ENCODE measurements around the gene TJP1. TPM values are rescaled to one million over a fixed set of nuclear protein-coding genes. Genes with fewer than 3 reads are reported as not detected.
"Not testable (repeated sequence)": the region's sequence is repeated elsewhere in the genome, so short reads cannot be mapped to it uniquely, and the experiment has no call there.

TJP1 gene
- total RNA-seq, 1 donor from 2014 or later: 90.6 TPM

DNA sequence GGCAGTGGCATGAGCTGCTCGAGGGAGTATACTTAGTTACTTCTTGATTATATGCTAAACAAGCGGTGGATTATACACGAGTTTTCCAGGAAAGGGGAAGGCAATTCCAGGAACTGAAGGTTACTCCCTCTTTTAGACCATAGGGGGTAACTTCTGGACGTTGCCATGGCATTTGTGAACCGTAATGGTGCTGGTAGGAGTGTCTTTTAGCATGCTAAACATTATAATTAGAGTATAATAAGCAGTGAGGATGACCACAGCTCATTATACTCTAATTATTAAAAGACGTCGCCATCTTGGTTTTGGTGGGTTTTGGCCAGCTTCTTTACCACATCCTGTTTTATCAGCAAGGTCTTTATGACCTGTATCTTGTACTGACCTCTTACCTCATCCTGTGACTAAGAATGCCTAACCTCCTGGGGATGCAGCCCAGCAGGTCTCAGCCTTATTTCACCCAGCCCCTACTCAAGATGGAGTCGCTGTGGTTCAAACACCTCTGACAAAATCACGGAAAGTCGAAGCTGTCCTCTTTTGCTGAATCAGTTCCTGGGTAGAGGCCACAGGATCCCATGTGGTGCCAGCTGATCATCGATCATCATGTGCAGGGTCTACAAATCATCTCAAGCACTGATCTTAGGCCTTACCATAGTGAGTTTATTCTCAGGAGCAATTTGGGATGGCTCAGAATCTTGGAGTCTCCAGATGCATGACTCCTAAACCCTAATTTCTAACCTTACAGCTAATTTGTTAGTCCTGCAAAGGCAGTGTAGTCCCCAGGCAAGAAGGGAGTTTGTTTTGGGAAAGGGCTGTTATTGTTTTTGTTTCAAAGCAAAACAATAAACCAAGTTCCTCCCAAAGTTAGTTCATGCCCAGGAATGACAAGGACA, 149.1 kb downstream of the TJP1 start:
- H3K4me1 Mint-ChIP-seq: peaks cover 20% of the 10 kb centered on the region
- no peak for DNase-seq (ENCODE audit: low read depth, low spot score)

DNA sequence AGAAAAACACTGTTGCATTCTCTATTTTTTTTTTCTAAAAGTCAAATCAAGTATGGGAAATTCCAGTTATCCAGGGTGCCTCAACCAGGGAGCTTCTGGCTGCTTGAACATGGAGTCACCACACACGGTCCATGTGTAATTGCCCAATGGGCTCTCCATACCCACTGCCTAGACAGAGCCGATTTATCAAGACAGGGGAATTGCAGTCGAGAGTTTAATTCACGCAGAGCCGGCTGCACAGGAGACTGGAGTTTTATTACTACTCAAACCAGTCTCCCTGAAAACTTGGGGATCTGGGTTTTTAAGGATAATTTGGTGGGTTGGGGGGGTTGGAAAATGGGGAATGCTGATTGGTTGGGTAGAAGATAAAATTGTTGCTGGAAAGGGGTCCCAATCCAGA, 149.8 kb downstream of the TJP1 start:
- Mint-ChIP-seq H3K36me3 (ENCODE audit: low read depth) (no peaks in the 10 kb centered on the region), H3K9me3 (peaks cover 3% of the 10 kb centered on the region), H3K27ac (ENCODE audit: unreplicated experiment) (no peak overlapping the region), H3K4me3 (peak overlapping the region; percentile 51), H3K27me3 (ENCODE audit: low read depth) (peaks cover 27% of the 10 kb centered on the region), H3K4me1 (peaks cover 24% of the 10 kb centered on the region)
- TF ChIP-seq, protein P1, sequence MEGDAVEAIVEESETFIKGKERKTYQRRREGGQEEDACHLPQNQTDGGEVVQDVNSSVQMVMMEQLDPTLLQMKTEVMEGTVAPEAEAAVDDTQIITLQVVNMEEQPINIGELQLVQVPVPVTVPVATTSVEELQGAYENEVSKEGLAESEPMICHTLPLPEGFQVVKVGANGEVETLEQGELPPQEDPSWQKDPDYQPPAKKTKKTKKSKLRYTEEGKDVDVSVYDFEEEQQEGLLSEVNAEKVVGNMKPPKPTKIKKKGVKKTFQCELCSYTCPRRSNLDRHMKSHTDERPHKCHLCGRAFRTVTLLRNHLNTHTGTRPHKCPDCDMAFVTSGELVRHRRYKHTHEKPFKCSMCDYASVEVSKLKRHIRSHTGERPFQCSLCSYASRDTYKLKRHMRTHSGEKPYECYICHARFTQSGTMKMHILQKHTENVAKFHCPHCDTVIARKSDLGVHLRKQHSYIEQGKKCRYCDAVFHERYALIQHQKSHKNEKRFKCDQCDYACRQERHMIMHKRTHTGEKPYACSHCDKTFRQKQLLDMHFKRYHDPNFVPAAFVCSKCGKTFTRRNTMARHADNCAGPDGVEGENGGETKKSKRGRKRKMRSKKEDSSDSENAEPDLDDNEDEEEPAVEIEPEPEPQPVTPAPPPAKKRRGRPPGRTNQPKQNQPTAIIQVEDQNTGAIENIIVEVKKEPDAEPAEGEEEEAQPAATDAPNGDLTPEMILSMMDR (conservative IDR thresholded peaks at IDR 0.05): no peak
- DNase-seq (ENCODE audit: low read depth, low spot score): no peak

More for the DNA sequence above, 149.1 kb downstream of the TJP1 start:
- H3K4me3 Mint-ChIP-seq: peak overlapping the region; percentile 77
- peaks cover 28% of the 10 kb centered on the region for H3K27me3 Mint-ChIP-seq (ENCODE audit: low read depth)
- no peak overlapping the region for H3K27ac Mint-ChIP-seq (ENCODE audit: unreplicated experiment)
- H3K36me3 Mint-ChIP-seq (ENCODE audit: low read depth): no peaks in the 10 kb centered on the region
- TF ChIP-seq, protein P1 (conservative IDR thresholded peaks at IDR 0.05): no peak
- peaks cover 1% of the 10 kb centered on the region for H3K9me3 Mint-ChIP-seq

DNA sequence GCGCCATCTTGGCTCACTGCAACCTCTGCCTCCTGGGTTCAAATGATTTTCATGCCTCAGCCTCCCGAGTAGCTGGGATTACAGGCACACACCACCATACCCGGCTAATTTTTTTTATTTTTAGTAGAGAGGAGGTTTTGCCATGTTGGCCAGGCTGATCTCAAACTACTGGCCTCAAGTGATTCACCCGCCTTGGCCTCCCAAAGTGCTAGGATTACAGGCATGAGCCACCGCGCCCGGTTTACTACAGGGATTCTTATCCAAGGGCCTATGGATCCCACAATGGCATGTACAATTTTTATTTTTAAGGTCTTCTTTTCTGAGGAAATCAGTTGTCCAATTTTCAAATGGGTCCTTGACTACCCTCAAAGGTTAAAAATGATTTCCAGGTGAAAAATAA, 150.2 kb downstream of the TJP1 start:
- Mint-ChIP-seq H3K4me1 (peaks cover 20% of the 10 kb centered on the region), H3K27me3 (ENCODE audit: low read depth) (peaks cover 23% of the 10 kb centered on the region)
- not testable (repeated sequence) for DNase-seq (ENCODE audit: low read depth, low spot score); H3K9me3 Mint-ChIP-seq; H3K4me3 Mint-ChIP-seq; H3K36me3 Mint-ChIP-seq (ENCODE audit: low read depth); H3K27ac Mint-ChIP-seq (ENCODE audit: unreplicated experiment)

DNA sequence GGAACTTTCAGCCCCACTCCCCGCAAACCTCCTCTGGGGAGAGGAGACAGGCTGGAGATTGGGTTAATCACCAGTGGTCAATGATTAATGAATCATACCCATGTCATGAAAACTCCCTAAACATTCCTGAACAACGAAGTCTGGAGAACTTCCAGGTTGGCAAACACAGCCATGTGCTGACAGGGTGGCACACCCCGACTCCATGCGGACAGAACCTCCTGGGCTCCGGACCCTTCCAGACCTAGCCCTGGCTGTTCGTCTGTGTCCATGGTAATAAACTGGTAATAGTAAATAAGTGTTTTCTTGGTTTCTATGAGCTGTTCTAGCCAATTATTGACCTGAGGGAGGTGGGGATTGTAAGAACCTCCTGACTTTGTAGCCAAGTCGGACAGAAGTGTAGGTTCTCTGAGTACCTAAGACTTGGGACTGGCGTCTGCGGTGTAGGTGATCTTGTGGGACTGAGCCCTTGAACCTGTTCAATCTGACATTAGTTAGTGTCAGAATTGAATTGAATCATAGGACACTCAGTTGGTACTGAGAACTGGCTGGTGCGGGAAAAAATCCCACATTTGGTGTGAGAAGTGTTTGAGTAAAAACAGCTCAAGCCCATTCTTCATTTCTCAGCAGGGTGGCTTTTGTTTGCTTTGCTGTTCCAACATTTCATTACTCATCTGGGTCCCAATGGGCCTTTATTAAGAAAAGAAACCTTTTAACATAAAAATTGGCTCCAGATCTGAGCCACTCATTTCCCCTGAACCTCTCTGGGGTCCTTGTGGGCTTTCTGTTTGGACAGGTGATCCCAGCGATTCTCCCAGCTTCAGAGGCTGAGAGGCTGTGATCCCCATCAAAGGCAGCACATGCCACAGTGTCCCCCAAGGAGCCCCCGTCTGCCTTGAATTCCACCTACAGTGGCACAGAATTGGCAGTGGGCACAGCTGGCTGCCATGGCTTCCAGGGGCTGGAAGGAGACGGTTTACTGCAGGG, 151.0 kb downstream of the TJP1 start:
- H3K9me3 Mint-ChIP-seq: peaks cover 3% of the 10 kb centered on the region
- H3K27me3 Mint-ChIP-seq (ENCODE audit: low read depth): peaks cover 16% of the 10 kb centered on the region
- no peak for DNase-seq (ENCODE audit: low read depth, low spot score)
- peak overlapping the region; percentile 41 for H3K4me3 Mint-ChIP-seq
- TF ChIP-seq, protein P1 (conservative IDR thresholded peaks at IDR 0.05): no peak
- H3K4me1 Mint-ChIP-seq: peaks cover 15% of the 10 kb centered on the region
- H3K27ac Mint-ChIP-seq (ENCODE audit: unreplicated experiment): no peak overlapping the region
- H3K36me3 Mint-ChIP-seq (ENCODE audit: low read depth): no peaks in the 10 kb centered on the region

DNA sequence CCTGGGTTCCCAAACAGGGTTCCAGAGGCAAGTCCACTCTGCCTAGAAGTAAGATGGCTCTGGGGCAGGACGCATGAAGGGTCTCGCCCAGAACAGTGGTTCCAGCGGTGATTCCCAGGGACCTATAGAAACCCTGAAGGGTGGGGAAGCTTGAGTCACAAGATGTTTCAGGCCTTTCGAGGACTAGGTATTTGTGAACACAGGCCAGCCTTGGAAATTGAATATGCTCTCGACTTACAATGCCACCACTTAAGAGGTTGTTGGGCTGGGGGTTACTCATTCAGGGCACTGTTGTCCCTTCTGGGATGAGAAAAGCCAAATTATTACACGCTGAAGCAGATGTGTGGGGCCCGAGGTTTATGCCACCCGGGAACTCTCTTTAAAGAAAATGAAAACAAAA, 152.0 kb downstream of the TJP1 start:
- Mint-ChIP-seq H3K27ac (ENCODE audit: unreplicated experiment) (no peak overlapping the region), H3K4me3 (peak overlapping the region; percentile 44), H3K27me3 (ENCODE audit: low read depth) (peaks cover 6% of the 10 kb centered on the region), H3K4me1 (peaks cover 15% of the 10 kb centered on the region), H3K36me3 (ENCODE audit: low read depth) (no peaks in the 10 kb centered on the region), H3K9me3 (peaks cover 3% of the 10 kb centered on the region)
- TF ChIP-seq, protein P1 (conservative IDR thresholded peaks at IDR 0.05): no peak
- DNase-seq (ENCODE audit: low read depth, low spot score): no peak

Measured in neural crest cell (in vitro differentiated cells).